Measurements from ENCODE around the gene PLPP3.
"Not testable (repeated sequence)": the region's sequence is repeated elsewhere in the genome, so short reads cannot be mapped to it uniquely, and the experiment has no call there.

PLPP3 gene

GRCh38 chr1:56625819-56626440 lies 46.6 kb upstream of the PLPP3 start:
- H3K27ac ChIP-seq (ENCODE audit: low read depth, low read length), result no peak overlapping the region
- H2AK5ac ChIP-seq (ENCODE audit: low read length), result no peak overlapping the region
- H3K9ac ChIP-seq (ENCODE audit: low read length), result no peak overlapping the region
- no peak overlapping the region for H3K18ac ChIP-seq (ENCODE audit: low read length)
- no peak overlapping the region for H2BK12ac ChIP-seq (ENCODE audit: low read length)
- H3K4me3 ChIP-seq (ENCODE audit: low read depth, low read length), result no peak overlapping the region
- no peak overlapping the region for H2BK5ac ChIP-seq (ENCODE audit: low read depth, low read length, poor library complexity)
- H3K79me2 ChIP-seq (ENCODE audit: control insufficient read depth, insufficient read depth, low read length, poor library complexity), result no peaks in the 10 kb centered on the region
- no peak overlapping the region for H2AFZ ChIP-seq (ENCODE audit: insufficient read depth, low read length, poor library complexity)
- H3K14ac ChIP-seq (ENCODE audit: low read length), result no peak overlapping the region
- no peak overlapping the region for H3K23ac ChIP-seq (ENCODE audit: low read length)
- no CpG with 5 or more reads among the region's 5 CpGs for WGBS (ENCODE audit: extremely low coverage, insufficient coverage, insufficient read length)
- H3K27me3 ChIP-seq (ENCODE audit: insufficient read depth, low read length), result no peaks in the 10 kb centered on the region
- no peaks in the 10 kb centered on the region for H3K36me3 ChIP-seq (ENCODE audit: control insufficient read depth in 1 of 2, insufficient read depth in 2 of 2, low read length in 2 of 2)
- H4K12ac ChIP-seq (ENCODE audit: low read depth, low read length), result no peak overlapping the region
- H3K79me1 ChIP-seq (ENCODE audit: low read length), result no peaks in the 10 kb centered on the region
- no peak overlapping the region for H4K91ac ChIP-seq (ENCODE audit: low read depth, low read length)
- DNase-seq, result no peak
- H3K4ac ChIP-seq (ENCODE audit: low read depth, low read length), result no peak overlapping the region
- no peaks in the 10 kb centered on the region for H3K4me1 ChIP-seq (ENCODE audit: control insufficient read depth in 1 of 2, insufficient read depth in 2 of 2, low read length in 2 of 2)
- H2BK120ac ChIP-seq (ENCODE audit: insufficient read depth, low read length, poor library complexity), result no peak overlapping the region
- H3K4me2 ChIP-seq (ENCODE audit: low read length), result no peak overlapping the region
- no peak overlapping the region for H4K8ac ChIP-seq (ENCODE audit: low read depth, low read length)
- H3K9me3 ChIP-seq (ENCODE audit: insufficient read depth, low read depth, low read length), result no peaks in the 10 kb centered on the region

- Histone ChIP-seq H2AFZ (ENCODE audit: insufficient read depth, low read length, poor library complexity) (no peak overlapping the region), H2BK12ac (ENCODE audit: low read length) (no peak overlapping the region), H3K18ac (ENCODE audit: low read length) (no peak overlapping the region), H3K36me3 (ENCODE audit: control insufficient read depth in 1 of 2, insufficient read depth in 2 of 2, low read length in 2 of 2) (no peaks in the 10 kb centered on the region), H3K27me3 (ENCODE audit: insufficient read depth, low read length) (no peaks in the 10 kb centered on the region), H2BK5ac (ENCODE audit: low read depth, low read length, poor library complexity) (no peak overlapping the region), H3K4me2 (ENCODE audit: low read length) (no peak overlapping the region), H3K4me1 (ENCODE audit: control insufficient read depth in 1 of 2, insufficient read depth in 2 of 2, low read length in 2 of 2) (peaks cover 2 to 5% of the 10 kb centered on the region in 2 experiments), H2BK120ac (ENCODE audit: insufficient read depth, low read length, poor library complexity) (no peak overlapping the region), H3K9ac (ENCODE audit: low read length) (no peak overlapping the region), H3K79me1 (ENCODE audit: low read length) (peaks cover 1% of the 10 kb centered on the region), H3K14ac (ENCODE audit: low read length) (no peak overlapping the region), H4K8ac (ENCODE audit: low read depth, low read length) (no peak overlapping the region), H3K79me2 (ENCODE audit: control insufficient read depth, insufficient read depth, low read length, poor library complexity) (no peaks in the 10 kb centered on the region), H3K27ac (ENCODE audit: low read depth, low read length) (no peak overlapping the region), H2AK5ac (ENCODE audit: low read length) (no peak overlapping the region), H3K4ac (ENCODE audit: low read depth, low read length) (no peak overlapping the region), H4K91ac (ENCODE audit: low read depth, low read length) (no peak overlapping the region), H3K9me3 (ENCODE audit: insufficient read depth, low read depth, low read length) (no peaks in the 10 kb centered on the region), H3K4me3 (ENCODE audit: low read depth, low read length) (no peak overlapping the region), H4K12ac (ENCODE audit: low read depth, low read length) (no peak overlapping the region), H3K23ac (ENCODE audit: low read length) (no peak overlapping the region)
- no peak for DNase-seq
- no CpG with 5 or more reads among the region's 2 CpGs for WGBS (ENCODE audit: extremely low coverage, insufficient coverage, insufficient read length)
Observed at GRCh38 chr1:56617141-56617540, 37.8 kb upstream of the PLPP3 start.

DNA sequence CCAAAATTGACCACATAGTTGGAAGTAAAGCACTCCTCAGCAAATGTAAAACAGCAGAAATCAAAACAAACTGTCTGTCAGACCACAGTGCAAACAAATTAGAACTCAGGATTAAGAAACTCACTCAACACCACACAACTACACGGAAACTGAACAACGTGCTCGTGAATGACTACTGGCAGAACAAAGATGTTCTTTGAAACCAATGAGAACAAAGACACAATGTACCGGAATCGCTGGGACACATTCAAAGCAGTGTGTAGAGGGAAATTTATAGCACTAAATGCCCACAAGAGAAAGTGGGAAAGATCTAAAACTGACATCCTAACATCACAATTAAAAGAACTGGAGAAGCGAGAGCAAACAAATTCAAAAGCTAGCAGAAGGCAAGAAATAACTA lies 31.4 kb upstream of the PLPP3 start:
- not testable (repeated sequence) for H3K4me1 ChIP-seq (ENCODE audit: control insufficient read depth in 1 of 2, insufficient read depth in 2 of 2, low read length in 2 of 2); H3K27ac ChIP-seq (ENCODE audit: low read depth, low read length); H3K79me2 ChIP-seq (ENCODE audit: control insufficient read depth, insufficient read depth, low read length, poor library complexity); DNase-seq; H3K79me1 ChIP-seq (ENCODE audit: low read length); H3K9me3 ChIP-seq (ENCODE audit: insufficient read depth, low read depth, low read length); H3K18ac ChIP-seq (ENCODE audit: low read length); H2BK120ac ChIP-seq (ENCODE audit: insufficient read depth, low read length, poor library complexity); H4K91ac ChIP-seq (ENCODE audit: low read depth, low read length); H2BK5ac ChIP-seq (ENCODE audit: low read depth, low read length, poor library complexity); H3K27me3 ChIP-seq (ENCODE audit: insufficient read depth, low read length); H4K8ac ChIP-seq (ENCODE audit: low read depth, low read length); H3K4me2 ChIP-seq (ENCODE audit: low read length); H3K36me3 ChIP-seq (ENCODE audit: control insufficient read depth in 1 of 2, insufficient read depth in 2 of 2, low read length in 2 of 2); H4K12ac ChIP-seq (ENCODE audit: low read depth, low read length); H3K4me3 ChIP-seq (ENCODE audit: low read depth, low read length); H3K23ac ChIP-seq (ENCODE audit: low read length); H3K9ac ChIP-seq (ENCODE audit: low read length); H3K4ac ChIP-seq (ENCODE audit: low read depth, low read length); H3K14ac ChIP-seq (ENCODE audit: low read length); H2AFZ ChIP-seq (ENCODE audit: insufficient read depth, low read length, poor library complexity); H2AK5ac ChIP-seq (ENCODE audit: low read length); H2BK12ac ChIP-seq (ENCODE audit: low read length)
- no CpG with 5 or more reads among the region's 6 CpGs for WGBS (ENCODE audit: extremely low coverage, insufficient coverage, insufficient read length)

DNA sequence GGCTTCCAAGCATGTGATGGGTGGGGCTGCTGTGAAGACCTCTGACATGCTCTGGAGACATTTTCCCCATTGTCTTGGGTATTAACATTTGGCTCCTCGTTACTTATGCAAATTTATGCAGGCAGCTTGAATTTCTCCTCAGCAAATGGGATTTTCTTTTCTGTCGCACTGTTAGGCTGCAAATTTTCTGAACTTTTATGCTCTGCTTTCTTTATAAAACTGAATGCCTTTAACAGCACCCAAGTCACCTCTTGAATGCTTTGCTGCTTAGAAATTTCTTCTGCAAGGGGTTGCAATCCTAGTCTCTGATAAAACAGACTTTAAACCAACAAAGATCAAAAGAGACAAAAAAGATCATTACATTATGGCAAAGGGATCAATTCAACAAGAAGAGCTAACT lies 30.7 kb upstream of the PLPP3 start:
- H3K27ac ChIP-seq (ENCODE audit: low read depth, low read length); H3K4me1 ChIP-seq (ENCODE audit: control insufficient read depth in 1 of 2, insufficient read depth in 2 of 2, low read length in 2 of 2); H3K4me2 ChIP-seq (ENCODE audit: low read length); H2BK12ac ChIP-seq (ENCODE audit: low read length); H2BK120ac ChIP-seq (ENCODE audit: insufficient read depth, low read length, poor library complexity); H3K9me3 ChIP-seq (ENCODE audit: insufficient read depth, low read depth, low read length); H3K18ac ChIP-seq (ENCODE audit: low read length); H3K23ac ChIP-seq (ENCODE audit: low read length); H3K36me3 ChIP-seq (ENCODE audit: control insufficient read depth in 1 of 2, insufficient read depth in 2 of 2, low read length in 2 of 2); H3K79me2 ChIP-seq (ENCODE audit: control insufficient read depth, insufficient read depth, low read length, poor library complexity); H3K79me1 ChIP-seq (ENCODE audit: low read length); H2BK5ac ChIP-seq (ENCODE audit: low read depth, low read length, poor library complexity); H3K4me3 ChIP-seq (ENCODE audit: low read depth, low read length); H2AK5ac ChIP-seq (ENCODE audit: low read length); H3K14ac ChIP-seq (ENCODE audit: low read length); H4K91ac ChIP-seq (ENCODE audit: low read depth, low read length); H3K9ac ChIP-seq (ENCODE audit: low read length); H4K12ac ChIP-seq (ENCODE audit: low read depth, low read length); DNase-seq; H3K27me3 ChIP-seq (ENCODE audit: insufficient read depth, low read length); H4K8ac ChIP-seq (ENCODE audit: low read depth, low read length); H3K4ac ChIP-seq (ENCODE audit: low read depth, low read length); H2AFZ ChIP-seq (ENCODE audit: insufficient read depth, low read length, poor library complexity): not testable (repeated sequence)
- WGBS (ENCODE audit: extremely low coverage, insufficient coverage, insufficient read length), result no CpG with 5 or more reads among the region's 2 CpGs

Data from trophoblast cell (in vitro differentiated cells and primary cell).